Testis (tissue), 2 donors: ENCODE data around the gene MAN2A2.

ENCODE experiments used
- CTCF ChIP-seq, 3 experiments: fragments of 450-650 bp in 2 of 3; fragments of 200-600 bp in 1 of 3; sonication (generic) in 1 of 3; IDR thresholded peaks; one replicate each; pipeline ENCODE4 v1.5.1; 2016 to 2019; ENCODE audit warnings: antibody characterized with exemption in 3 of 3, mild to moderate bottlenecking in 2 of 3, moderate library complexity in 1 of 3
- POLR2A ChIP-seq: fragments of 450-650 bp; IDR thresholded peaks from one replicate; pipeline ENCODE4 v1.6.1; 2017; ENCODE audit warnings: antibody characterized with exemption, mild to moderate bottlenecking, moderate library complexity

- TF ChIP-seq CTCF (IDR thresholded peaks at IDR 0.05) (no peak), POLR2A (no peak)
Observed at GRCh38 chr15:90959894-90960293, 56.8 kb downstream of the MAN2A2 start.
